Right lobe of liver (tissue), 6 donors: ENCODE results near the gene TMEM51. TPM values are rescaled to one million over a fixed set of nuclear protein-coding genes. Genes with fewer than 3 reads are reported as not detected.

Source experiments
- ATAC-seq, 4 donors: fragments of 200-7000 bp; cut with Tn5 transposase; one replicate each; pipeline ENCODE4 v1.9.1; 2020; ENCODE audit warnings: mild to moderate bottlenecking in 4 of 4, moderate library complexity in 4 of 4
- DNase-seq, 3 donors: peaks; one replicate each; pipeline ENCODE4 v3.0.0-alpha.2; 2020
- H3K27ac ChIP-seq, 3 donors: fragments of 200-600 bp; one replicate each; pipeline ENCODE4 v1.8.0; 2022
- H3K27me3 ChIP-seq, 2 donors: fragments of 200-600 bp; one replicate each; pipeline ENCODE4 v1.8.0; 2022
- H3K36me3 ChIP-seq, 4 donors: fragments of 200-600 bp; sonication (generic) in 1 of 4; one replicate each; pipeline versions ENCODE4 v1.5.1 to v1.8.0; 2017 to 2022; ENCODE audit warnings: control low read depth in 1 of 4
- H3K4me1 ChIP-seq, 4 donors: fragments of 200-600 bp; sonication (generic) in 1 of 4; one replicate each; pipeline versions ENCODE4 v1.5.1 to v1.8.0; 2017 to 2022; ENCODE audit warnings: control low read depth in 1 of 4
- H3K4me3 ChIP-seq, 3 donors: fragments of 200-600 bp; one replicate each; pipeline ENCODE4 v1.8.0; 2022
- H3K9me3 ChIP-seq, 4 donors: fragments of 200-600 bp; sonication (generic) in 1 of 4; one replicate each; pipeline versions ENCODE4 v1.5.1 to v1.8.0; 2017 to 2022; ENCODE audit warnings: control low read depth in 1 of 4
- CTCF ChIP-seq, 4 donors: fragments of 200-600 bp in 3 of 4; fragments of 450-650 bp in 1 of 4; IDR thresholded peaks; one replicate each; pipeline versions ENCODE4 v1.5.1 to v1.8.0; 2016 to 2022; ENCODE audit warnings: antibody characterized with exemption in 4 of 4, mild to moderate bottlenecking in 2 of 4
- POLR2A ChIP-seq: fragments of 450-650 bp; IDR thresholded peaks from one replicate; pipeline ENCODE4 v1.6.1; 2017; ENCODE audit warnings: antibody characterized with exemption, mild to moderate bottlenecking
- WGBS: methylation state at CpG from one replicate; pipeline ENCODE4 v1.1.6; 2018; ENCODE audit warnings: low coverage, low lambda C conversion rate; ENCODE audit not compliant: insufficient coverage; ENCODE audit errors: missing lambda C conversion rate; 5-methylcytosine and 5-hydroxymethylcytosine counted together
- intact Hi-C, 2 donors: fragments of 100-400 bp; cut with DNase I; formaldehyde crosslinking; loops; one replicate each; pipeline versions ENCODE4 v1.11.2 to v1.14.1; 2022
- total RNA-seq, 6 experiments: library from RNA; depleted of rRNA in 2 of 6; stranded (reverse); fragments of >200 nt in 2 of 6; fragmentation: NEBNext Ultra II Directional in 3 of 6; extraction: Animal tissue kit (Norgen Biotek cat#: 25700) in 3 of 6; gene quantifications; one replicate each; pipeline versions ENCODE4 v1.1.0 to v1.2.4, GENCODE V29; 2016 to 2023
- donor health status: DM: no; HTN: yes; CAD: no.
- donor health status: DM: no; HTN: no; CAD: no.
- donor health status: DM: no; HTN: no; CAD: no.
- donor health status: DM: no; HTN: yes; CAD: no.
- donor health status: DM: no; HTN: yes; CAD: no.

Gene TMEM51
- total RNA-seq, 6 experiments from 2014 or later, result 1.3 to 5.4 (median 1.9) TPM

DNA sequence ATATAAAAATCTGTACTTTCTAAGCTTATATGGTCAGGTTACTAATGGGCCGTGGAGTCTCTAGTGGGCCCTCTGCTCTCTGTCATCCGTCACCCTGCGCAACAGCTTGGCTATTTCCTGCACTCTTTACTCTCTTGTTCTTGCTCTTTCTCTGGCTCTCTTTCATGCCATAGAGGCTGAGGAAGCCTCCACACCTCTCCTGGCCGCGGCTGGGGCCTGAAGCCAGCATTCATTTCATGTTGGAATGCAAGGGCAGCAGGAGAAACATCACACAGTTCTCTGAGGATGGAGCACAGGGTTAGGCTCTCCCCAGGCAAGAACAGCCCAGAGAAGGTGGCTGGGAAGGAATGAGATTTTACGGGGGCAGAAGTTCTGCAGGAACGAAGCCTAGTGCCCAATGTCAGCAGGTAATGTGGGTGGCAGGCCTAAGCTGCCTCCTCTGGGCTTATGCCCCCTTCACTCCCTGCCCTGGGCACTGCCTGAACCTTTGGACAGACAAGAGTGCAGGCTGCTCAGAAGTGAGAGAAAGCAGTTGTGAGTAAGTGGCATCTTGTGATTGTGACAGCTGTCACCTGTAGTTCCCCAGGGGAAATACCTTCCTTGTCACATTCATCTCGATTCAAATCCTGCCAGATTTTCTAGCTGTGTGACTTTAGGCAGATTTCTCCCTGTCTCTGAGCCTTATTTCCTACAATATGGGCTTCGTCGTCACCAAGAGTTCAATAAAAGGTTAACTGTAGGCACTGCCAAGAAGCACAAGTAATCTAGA, 89.9 kb downstream of the TMEM51 start:
- no peaks in the 10 kb centered on the region for H3K9me3 ChIP-seq
- no peak for ATAC-seq
- H3K4me3 ChIP-seq, result no peak overlapping the region
- no peak for DNase-seq
- intact Hi-C loops, result no loop called here
- 51% methylated on average over 8 of the region's 10 CpGs for WGBS
- TF ChIP-seq CTCF (IDR thresholded peaks at IDR 0.05) (no peak), POLR2A (no peak)
- H3K4me1 ChIP-seq, result no peaks in the 10 kb centered on the region
- H3K36me3 ChIP-seq, result no peaks in the 10 kb centered on the region
- peaks cover 0 to 4% of the 10 kb centered on the region in 2 donors for H3K27me3 ChIP-seq
- H3K27ac ChIP-seq, result no peak overlapping the region

GRCh38 chr1:15244813-15245212, 91.3 kb downstream of the TMEM51 start:
- Histone ChIP-seq H3K9me3 (no peaks in the 10 kb centered on the region), H3K36me3 (no peaks in the 10 kb centered on the region), H3K27me3 (peaks cover 0 to 4% of the 10 kb centered on the region in 2 donors), H3K4me3 (no peak overlapping the region), H3K4me1 (no peaks in the 10 kb centered on the region), H3K27ac (no peak overlapping the region)
- no peak for ATAC-seq
- DNase-seq, result no peak
- 74% methylated on average over 5 of the region's 5 CpGs for WGBS
- intact Hi-C loops, result no loop called here
- TF ChIP-seq CTCF (IDR thresholded peaks at IDR 0.05) (no peak), POLR2A (no peak)

- Histone ChIP-seq H3K36me3 (no peaks in the 10 kb centered on the region), H3K4me1 (no peaks in the 10 kb centered on the region), H3K27me3 (peaks cover 0 to 4% of the 10 kb centered on the region in 2 donors), H3K4me3 (no peak overlapping the region), H3K9me3 (no peaks in the 10 kb centered on the region), H3K27ac (peak overlapping the region in 1 of 3 donors; percentile 26)
- DNase-seq (no peak), ATAC-seq (peak; percentile 49 to 64 (median 56))
- intact Hi-C loops, result no loop called here
- WGBS, result 56% methylated on average over 11 of the region's 11 CpGs
- TF ChIP-seq POLR2A (no peak), CTCF (IDR thresholded peaks at IDR 0.05) (no peak)
These were observed 92.2 kb downstream of the TMEM51 start for GRCh38 chr1:15245593-15246360.

GRCh38 chr1:15246960-15247614, 93.5 kb downstream of the TMEM51 start, which contains the start of gene FHAD1:
FHAD1 (plus strand) TSS chr1:15247223; CDS start chr1:15251785, 4,562 bp downstream.
- Histone ChIP-seq H3K27ac (peak within 1 kb of the TSS in 1 of 3 donors; percentile 26), H3K4me3 (peak within 1 kb of the TSS; percentile 9 to 32 (median 21)), H3K36me3 (no peaks in the 10 kb centered on the region), H3K9me3 (no peaks in the 10 kb centered on the region), H3K27me3 (peaks cover 0 to 4% of the 10 kb centered on the region in 2 donors), H3K4me1 (no peaks in the 10 kb centered on the region)
- 13% methylated on average over 23 of the region's 55 CpGs for WGBS
- TF ChIP-seq POLR2A (no peak), CTCF (IDR thresholded peaks at IDR 0.05) (no peak)
- DNase-seq, result peak in 1 of 3 donors; percentile 57
- peak; percentile 55 to 69 (median 58) for ATAC-seq
- intact Hi-C loops, result no loop called here
